OCI-M1 (cell line): ENCODE data around the gene PRRG3.

Experiments used
- DNase-seq: peaks from one replicate; lab custom pipeline; 2025; lab: John Stamatoyannopoulos, UW

PRRG3 gene

GRCh38 chrX:151743651-151744470 lies 48.6 kb downstream of the PRRG3 start:
- DNase-seq = no peak

DNA sequence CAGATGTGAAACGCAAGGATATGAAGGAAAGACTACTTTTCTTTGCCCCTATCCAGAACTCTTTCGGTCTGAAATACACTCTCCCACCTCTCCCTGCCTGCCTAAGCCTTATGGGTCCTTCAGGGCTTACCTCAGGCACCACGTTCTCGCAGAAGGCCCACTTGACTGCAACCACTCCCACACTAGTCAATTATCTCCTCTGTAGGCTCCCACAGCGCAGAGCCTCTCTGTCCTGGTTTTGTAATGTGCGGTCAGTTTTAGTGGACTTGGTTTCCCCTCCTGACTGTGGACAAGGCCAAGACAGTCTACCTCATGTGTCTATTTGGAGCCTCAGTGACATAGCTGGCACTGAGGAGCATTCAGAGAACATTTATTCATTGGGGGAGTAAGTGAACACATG lies 50.4 kb downstream of the PRRG3 start:
- no peak for DNase-seq

DNA sequence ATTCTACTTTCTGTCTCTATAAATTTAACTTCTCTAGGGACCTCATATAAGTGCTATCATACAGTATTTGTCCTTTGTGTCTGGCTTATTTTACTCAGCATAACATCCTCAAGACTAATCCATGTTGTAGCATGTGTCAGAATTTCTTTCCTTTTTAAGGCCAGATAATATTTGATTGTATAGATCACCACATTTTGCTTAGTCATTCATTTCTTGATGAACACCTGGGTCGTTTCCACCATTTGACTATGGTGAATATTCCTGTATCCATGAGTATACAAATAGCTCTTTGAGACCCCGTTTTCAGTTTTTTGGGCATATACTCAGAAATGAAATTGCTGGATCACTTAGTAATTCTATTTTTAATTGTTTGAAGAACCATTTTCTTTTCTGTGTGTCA lies 51.2 kb downstream of the PRRG3 start:
- DNase-seq = no peak

DNA sequence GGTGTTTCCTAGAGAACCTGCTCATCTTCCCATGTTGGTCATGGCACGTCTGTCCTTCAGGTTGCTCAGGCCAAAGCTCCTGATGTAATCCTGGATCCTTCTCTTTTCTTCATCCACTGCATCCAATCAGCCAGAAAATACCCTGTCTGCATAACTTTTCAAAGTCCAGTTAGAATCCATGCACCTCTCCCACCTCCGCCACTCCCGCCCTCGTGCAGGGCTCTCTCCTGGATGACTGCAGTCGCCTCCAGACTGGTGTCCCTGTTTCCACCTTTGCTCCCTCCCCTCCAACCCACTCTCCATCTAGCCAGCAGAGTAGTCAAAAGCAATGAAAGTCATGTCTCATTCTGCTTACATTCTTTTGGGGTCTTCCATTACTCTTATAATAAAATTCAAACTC lies 55.3 kb downstream of the PRRG3 start:
- DNase-seq = no peak

GRCh38 chrX:151752847-151753246 lies 57.6 kb downstream of the PRRG3 start:
- no peak for DNase-seq

DNA sequence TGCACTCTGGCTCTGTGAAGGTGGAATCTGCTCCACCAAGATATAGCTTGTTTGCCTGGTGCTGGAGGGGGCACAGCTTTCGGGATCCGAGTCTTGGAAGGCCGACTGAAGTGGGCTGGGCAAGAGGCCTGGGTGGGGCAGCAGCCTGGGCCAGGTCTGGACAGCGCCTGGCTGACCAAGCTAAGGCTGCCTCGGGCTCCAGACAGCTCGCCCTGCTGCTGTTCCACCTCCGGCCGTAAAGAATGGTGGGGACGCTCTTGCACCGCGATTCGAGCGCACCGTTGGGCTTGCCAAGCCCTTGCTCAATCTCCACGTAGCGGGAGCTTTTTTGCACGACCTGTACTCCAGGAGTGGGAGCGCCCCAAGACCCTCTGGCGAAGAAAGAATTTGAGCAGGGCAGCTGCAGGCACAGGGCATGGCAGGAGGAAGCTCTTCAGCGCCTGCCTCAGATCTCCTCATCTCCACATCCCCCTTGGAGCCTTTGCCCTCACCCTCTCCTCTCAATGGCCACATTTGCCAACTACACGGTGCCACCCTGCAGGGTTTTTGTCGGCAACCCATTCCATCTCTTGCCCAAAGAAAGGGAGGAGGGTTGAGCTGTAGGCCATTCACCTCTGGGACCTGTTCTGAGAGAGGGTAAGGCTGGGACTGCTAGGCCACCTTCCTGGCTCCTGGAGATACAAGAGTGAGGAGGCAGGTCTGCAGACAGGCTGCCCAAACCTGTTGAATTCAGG lies 58.2 kb downstream of the PRRG3 start:
- peak; percentile 70 for DNase-seq

GRCh38 chrX:151754047-151754429 lies 58.8 kb downstream of the PRRG3 start:
- no peak for DNase-seq

DNA sequence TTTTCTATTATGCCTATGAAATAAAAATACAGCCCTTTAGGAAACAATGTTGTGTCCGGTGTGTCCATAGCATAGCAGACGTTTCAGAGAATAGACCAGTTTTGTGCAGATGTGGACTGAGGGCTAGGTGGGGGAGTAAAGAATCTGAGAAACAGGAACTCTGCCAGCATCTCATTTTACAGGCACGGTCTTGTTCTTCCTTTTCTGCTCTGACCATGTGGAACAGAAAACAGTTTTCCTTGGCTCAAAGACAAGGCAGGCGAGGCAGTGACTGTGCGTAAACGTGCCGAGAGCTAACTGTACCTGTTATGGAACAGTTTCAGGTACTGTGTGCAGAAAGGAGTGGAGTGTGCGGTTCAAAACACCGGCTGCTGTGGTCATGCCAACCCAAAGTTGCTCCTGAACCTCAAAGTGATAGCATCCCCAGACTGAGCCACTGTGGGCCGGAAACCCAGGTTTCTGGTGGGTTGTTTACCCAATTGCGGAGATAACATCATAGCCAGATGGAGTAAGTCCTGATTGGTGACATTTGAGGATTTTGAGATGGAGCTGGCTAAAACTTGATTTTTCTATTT lies 59.5 kb downstream of the PRRG3 start:
- no peak for DNase-seq
